Liver (tissue), 9 donors: Measurements from ENCODE around the gene ZSWIM8. TPM values are rescaled to one million over a fixed set of nuclear protein-coding genes. Genes with fewer than 3 reads are reported as not detected.
"Not testable (repeated sequence)": the region's sequence is repeated elsewhere in the genome, so short reads cannot be mapped to it uniquely, and the experiment has no call there.

Source experiments
- DNase-seq: peaks from one replicate; pipeline ENCODE4 v3.0.0-alpha.2; 2017; ENCODE audit warnings: low spot score
- H3K27ac ChIP-seq, 2 donors: one replicate each; pipeline ENCODE4 v1.7.0; 2013; ENCODE audit warnings: inconsistent platforms in 2 of 2, low read length in 2 of 2, control low read depth in 1 of 2, low read depth in 1 of 2, mild to moderate bottlenecking in 1 of 2
- H3K27me3 ChIP-seq, 4 donors: one replicate each; pipeline versions ENCODE4 v1.6.1 to v1.7.0; 2013; ENCODE audit warnings: low read length in 3 of 4, inconsistent platforms in 1 of 4, mild to moderate bottlenecking in 1 of 4, moderate library complexity in 1 of 4; ENCODE audit not compliant: control insufficient read depth in 4 of 4, insufficient read depth in 4 of 4
- H3K36me3 ChIP-seq, 4 donors: one replicate each; pipeline versions ENCODE4 v1.6.1 to v1.7.0; 2013; ENCODE audit warnings: low read length in 3 of 4, mild to moderate bottlenecking in 3 of 4, low read depth in 1 of 4, moderate library complexity in 1 of 4; ENCODE audit not compliant: control insufficient read depth in 4 of 4, insufficient read depth in 3 of 4
- H3K4me1 ChIP-seq, 4 donors: one replicate each; pipeline versions ENCODE4 v1.6.1 to v1.7.0; 2013; ENCODE audit warnings: low read length in 3 of 4, mild to moderate bottlenecking in 3 of 4, moderate library complexity in 1 of 4; ENCODE audit not compliant: control insufficient read depth in 4 of 4, insufficient read depth in 4 of 4
- H3K4me3 ChIP-seq, 3 donors: one replicate each; pipeline versions ENCODE4 v1.6.1 to v1.7.0; 2013; ENCODE audit warnings: low read length in 3 of 3, control low read depth in 1 of 3, low read depth in 1 of 3, mild to moderate bottlenecking in 1 of 3
- H3K9ac ChIP-seq, 2 donors: one replicate each; pipeline ENCODE4 v1.7.0; 2013; ENCODE audit warnings: low read length in 2 of 2, mild to moderate bottlenecking in 2 of 2, moderate library complexity in 2 of 2, control low read depth in 1 of 2, low read depth in 1 of 2
- H3K9me3 ChIP-seq, 4 donors: one replicate each; pipeline versions ENCODE4 v1.6.1 to v1.7.0; 2013; ENCODE audit warnings: low read length in 3 of 4; ENCODE audit not compliant: control insufficient read depth in 4 of 4
- EGR1 ChIP-seq, 2 donors: IDR thresholded peaks; 2 replicates each; pipeline ENCODE4 v1.6.1; 2016 to 2018; ENCODE audit warnings: antibody characterized with exemption in 2 of 2, low read depth in 2 of 2
- FOXA2 ChIP-seq: IDR thresholded peaks from 2 replicates; pipeline ENCODE4 v1.6.1; 2016; ENCODE audit warnings: antibody characterized with exemption
- GABPA ChIP-seq, 2 donors: IDR thresholded peaks in 1 of 2; conservative IDR thresholded peaks in 1 of 2; 2 replicates each; pipeline ENCODE4 v1.6.1; 2016; ENCODE audit warnings: antibody characterized with exemption in 2 of 2, mild to moderate bottlenecking in 1 of 2, moderate library complexity in 1 of 2
- HNF4A ChIP-seq, 2 donors: conservative IDR thresholded peaks; 2 replicates each; pipeline ENCODE4 v1.6.1; 2016; ENCODE audit warnings: antibody characterized with exemption in 2 of 2, mild to moderate bottlenecking in 2 of 2
- MAX ChIP-seq: IDR thresholded peaks from 2 replicates; pipeline ENCODE4 v1.6.1; 2016; ENCODE audit warnings: antibody characterized with exemption
- NR2F2 ChIP-seq: IDR thresholded peaks from 2 replicates; pipeline ENCODE4 v1.6.1; 2016; ENCODE audit warnings: antibody characterized with exemption
- REST ChIP-seq: IDR thresholded peaks from 2 replicates; pipeline ENCODE4 v1.6.1; 2016; ENCODE audit warnings: antibody characterized with exemption, mild to moderate bottlenecking
- TAF1 ChIP-seq: conservative IDR thresholded peaks from 2 replicates; pipeline ENCODE4 v1.6.1; 2016; ENCODE audit warnings: antibody characterized with exemption, mild to moderate bottlenecking
- WGBS: extraction: QIAGEN DNeasy Blood & Tissue Kit; methylation state at CpG from one replicate; pipeline ENCODE4 v1.1.7; 2013; 5-methylcytosine and 5-hydroxymethylcytosine counted together
- polyA plus RNA-seq, 2 donors: library from polyadenylated mRNA; stranded (reverse) in 1 of 2; unstranded in 1 of 2; fragments of 200-250 nt in 1 of 2; fragments of >200 nt in 1 of 2; fragmentation: Nextera tagmentation in 1 of 2; extraction: Ambion mirVana in 1 of 2; gene quantifications; one replicate each; pipeline versions ENCODE4 v1.2.1 to v1.2.3, GENCODE V29; 2013 to 2015
- total RNA-seq, 2 donors: library from RNA; depleted of rRNA; stranded (reverse); fragments of >200 nt; gene quantifications; one replicate each; pipeline ENCODE4 v1.2.3, GENCODE V29; 2014
- donor health status: healthy.
- donor health status: healthy.
- donor health status: healthy.
- donor health status: healthy.
- donor health status: healthy.

The ZSWIM8 gene
- total and polyA plus RNA-seq, 4 donors = 33.3 to 66.2 (median 44.4) TPM

- TF ChIP-seq REST = no peak
- TF ChIP-seq GABPA (IDR thresholded peaks at IDR 0.05 in 1 of 2, conservative IDR thresholded peaks at IDR 0.05 in 1 of 2) = no peak
- no peak for TF ChIP-seq NR2F2
- TF ChIP-seq HNF4A (conservative IDR thresholded peaks at IDR 0.05) = no peak
- TF ChIP-seq TAF1 = no peak
- Histone ChIP-seq H3K36me3 (peaks cover 0 to 5% (median 3%) of the 10 kb centered on the region in 4 donors), H3K27ac (no peak overlapping the region), H3K27me3 (no peaks in the 10 kb centered on the region), H3K9ac (no peak overlapping the region), H3K9me3 (no peaks in the 10 kb centered on the region), H3K4me1 (no peaks in the 10 kb centered on the region), H3K4me3 (no peak overlapping the region)
- DNase-seq = no peak
- 98% methylated on average over 6 of the region's 6 CpGs for WGBS
Measured at GRCh38 chr10:73828161-73828560, 42.8 kb downstream of the ZSWIM8 start.

- H3K9me3 ChIP-seq, H3K36me3 ChIP-seq, H3K27ac ChIP-seq, H3K27me3 ChIP-seq, H3K4me1 ChIP-seq, H3K4me3 ChIP-seq, H3K9ac ChIP-seq, DNase-seq: not testable (repeated sequence)
- WGBS = 97% methylated on average over 7 of the region's 7 CpGs
Measured at GRCh38 chr10:73829090-73829489, 43.7 kb downstream of the ZSWIM8 start.

- H3K9ac ChIP-seq = no peak overlapping the region
- DNase-seq = no peak
- WGBS = 69% methylated on average over 11 of the region's 11 CpGs
- no peaks in the 10 kb centered on the region for H3K9me3 ChIP-seq
- H3K4me3 ChIP-seq = no peak overlapping the region
- H3K27ac ChIP-seq = no peak overlapping the region
- H3K27me3 ChIP-seq = no peaks in the 10 kb centered on the region
- TF ChIP-seq MAX (no peak), FOXA2 (peak; percentile 55)
- peaks cover 15 to 46% (median 30%) of the 10 kb centered on the region in 4 donors for H3K4me1 ChIP-seq
- H3K36me3 ChIP-seq = peaks cover 0 to 5% (median 1%) of the 10 kb centered on the region in 4 donors
Measured at GRCh38 chr10:73836427-73836980, 51.1 kb downstream of the ZSWIM8 start.

- Histone ChIP-seq H3K9ac (no peak overlapping the region), H3K4me1 (peaks cover 15 to 52% (median 34%) of the 10 kb centered on the region in 4 donors), H3K9me3 (no peaks in the 10 kb centered on the region), H3K27ac (no peak overlapping the region), H3K27me3 (no peaks in the 10 kb centered on the region), H3K4me3 (no peak overlapping the region), H3K36me3 (peaks cover 0 to 5% (median 1%) of the 10 kb centered on the region in 4 donors)
- no peak for DNase-seq
- TF ChIP-seq NR2F2 = no peak
- no peak for TF ChIP-seq EGR1 (IDR thresholded peaks at IDR 0.05; ENCODE audit: low read depth in 2 of 2)
- TF ChIP-seq FOXA2 = no peak
- no peak for TF ChIP-seq HNF4A (conservative IDR thresholded peaks at IDR 0.05)
- TF ChIP-seq TAF1 = no peak
- WGBS = 93% methylated on average over 3 of the region's 3 CpGs
Measured at GRCh38 chr10:73837072-73837471, 51.7 kb downstream of the ZSWIM8 start.
